ENCODE results near the gene ZBED4. TPM values are rescaled to one million over a fixed set of nuclear protein-coding genes. Genes with fewer than 3 reads are reported as not detected.
A peak's percentile ranks its signal among the peaks of the same experiment; 100 is the strongest.

ZBED4 gene
- total RNA-seq, 2 experiments from 2014 or later = 13.0 to 13.1 TPM

GRCh38 chr22:49917974-49918910 is 64.6 kb downstream of the ZBED4 start, which contains the start of the genes ALG12 and CRELD2:
Gene ALG12, minus strand, starts transcription at chr22:49918438. Its CDS starts 4,673 bp downstream, at chr22:49913765.
Gene CRELD2, plus strand, starts transcription at chr22:49918634. Its CDS starts 136 bp downstream, at chr22:49918770.
- Mint-ChIP-seq H3K4me1 (ENCODE audit: low read depth) (peaks cover 23% of the 10 kb centered on the region), H3K36me3 (ENCODE audit: low read depth) (peaks cover 3% of the 10 kb centered on the region), H3K9me3 (no peaks in the 10 kb centered on the region), H3K4me3 (peak within 1 kb of the TSS; percentile 83), H3K27ac (peak within 1 kb of the TSS; percentile 80), H3K27me3 (ENCODE audit: low read depth) (no peaks in the 10 kb centered on the region)
- CTCF ChIA-PET = no interaction called here
- peak; percentile 98 for DNase-seq
- intact Hi-C loops (cut with micrococcal nuclease) = loop anchor here (1.0 to 5.0 kb wide), 3 partner anchors 13 to 81 kb away; partner anchors contain the start of gene ZBED4

- CTCF ChIA-PET = interaction anchor here (1.1 kb wide), 1 partner anchor 152 kb away, joined by 3 read pairs; no protein-coding TSS in a partner anchor
- Mint-ChIP-seq H3K36me3 (ENCODE audit: low read depth) (no peaks in the 10 kb centered on the region), H3K27ac (no peak overlapping the region), H3K4me3 (peak overlapping the region; percentile 54), H3K27me3 (ENCODE audit: low read depth) (no peaks in the 10 kb centered on the region), H3K4me1 (ENCODE audit: low read depth) (peaks cover 23% of the 10 kb centered on the region), H3K9me3 (no peaks in the 10 kb centered on the region)
- no peak for DNase-seq
- intact Hi-C loops (cut with micrococcal nuclease) = loop anchor here (1.0 to 5.0 kb wide), 3 partner anchors 12 to 82 kb away; partner anchors contain the start of gene ZBED4
These were observed 65.6 kb downstream of the ZBED4 start for GRCh38 chr22:49918911-49919881.

- DNase-seq = no peak
- Mint-ChIP-seq H3K36me3 (ENCODE audit: low read depth) (peaks cover 5% of the 10 kb centered on the region), H3K27me3 (ENCODE audit: low read depth) (no peaks in the 10 kb centered on the region), H3K4me1 (ENCODE audit: low read depth) (peaks cover 31% of the 10 kb centered on the region), H3K9me3 (no peaks in the 10 kb centered on the region), H3K27ac (no peak overlapping the region), H3K4me3 (peak overlapping the region; percentile 25)
- intact Hi-C loops (cut with micrococcal nuclease) = no loop called here
- CTCF ChIA-PET = interaction anchor here (1.2 kb wide), 1 partner anchor 110 kb away, joined by 6 read pairs; no protein-coding TSS in a partner anchor
These were observed 67.2 kb downstream of the ZBED4 start for GRCh38 chr22:49920859-49921258.

- no peaks in the 10 kb centered on the region for H3K9me3 Mint-ChIP-seq
- CTCF ChIA-PET = no interaction called here
- H3K27ac Mint-ChIP-seq = no peak overlapping the region
- no peak overlapping the region for H3K4me3 Mint-ChIP-seq
- peaks cover 5% of the 10 kb centered on the region for H3K36me3 Mint-ChIP-seq (ENCODE audit: low read depth)
- H3K4me1 Mint-ChIP-seq (ENCODE audit: low read depth) = peaks cover 31% of the 10 kb centered on the region
- no peak for DNase-seq
- intact Hi-C loops (cut with micrococcal nuclease) = no loop called here
- no peaks in the 10 kb centered on the region for H3K27me3 Mint-ChIP-seq (ENCODE audit: low read depth)
These were observed 68.0 kb downstream of the ZBED4 start for GRCh38 chr22:49921508-49922278.

GRCh38 chr22:49922484-49922883 is 68.8 kb downstream of the ZBED4 start:
- H3K4me1 Mint-ChIP-seq (ENCODE audit: low read depth) = peaks cover 29% of the 10 kb centered on the region
- peaks cover 7% of the 10 kb centered on the region for H3K36me3 Mint-ChIP-seq (ENCODE audit: low read depth)
- H3K27me3 Mint-ChIP-seq (ENCODE audit: low read depth) = no peaks in the 10 kb centered on the region
- CTCF ChIA-PET = no interaction called here
- DNase-seq = no peak
- H3K9me3 Mint-ChIP-seq = no peaks in the 10 kb centered on the region
- H3K27ac Mint-ChIP-seq = no peak overlapping the region
- intact Hi-C loops (cut with micrococcal nuclease) = no loop called here
- H3K4me3 Mint-ChIP-seq = no peak overlapping the region

- CTCF ChIA-PET = no interaction called here
- no peak overlapping the region for H3K27ac Mint-ChIP-seq
- no peak overlapping the region for H3K4me3 Mint-ChIP-seq
- no peak for DNase-seq
- H3K36me3 Mint-ChIP-seq (ENCODE audit: low read depth) = peaks cover 7% of the 10 kb centered on the region
- intact Hi-C loops (cut with micrococcal nuclease) = no loop called here
- no peaks in the 10 kb centered on the region for H3K9me3 Mint-ChIP-seq
- H3K4me1 Mint-ChIP-seq (ENCODE audit: low read depth) = peaks cover 29% of the 10 kb centered on the region
- H3K27me3 Mint-ChIP-seq (ENCODE audit: low read depth) = no peaks in the 10 kb centered on the region
These were observed 69.3 kb downstream of the ZBED4 start for GRCh38 chr22:49922926-49923325.

GRCh38 chr22:49923445-49923844 is 69.8 kb downstream of the ZBED4 start:
- Mint-ChIP-seq H3K27me3 (ENCODE audit: low read depth) (no peaks in the 10 kb centered on the region), H3K27ac (no peak overlapping the region), H3K4me3 (no peak overlapping the region), H3K4me1 (ENCODE audit: low read depth) (peaks cover 29% of the 10 kb centered on the region), H3K9me3 (no peaks in the 10 kb centered on the region), H3K36me3 (ENCODE audit: low read depth) (peaks cover 7% of the 10 kb centered on the region)
- CTCF ChIA-PET = interaction anchor here (0.7 to 1.2 kb wide), 2 partner anchors 93 to 107 kb away, joined by 3 to 4 read pairs; no protein-coding TSS in a partner anchor
- DNase-seq = no peak
- intact Hi-C loops (cut with micrococcal nuclease) = no loop called here

- Mint-ChIP-seq H3K27me3 (ENCODE audit: low read depth) (no peaks in the 10 kb centered on the region), H3K9me3 (no peaks in the 10 kb centered on the region), H3K36me3 (ENCODE audit: low read depth) (peaks cover 7% of the 10 kb centered on the region), H3K4me3 (no peak overlapping the region), H3K27ac (no peak overlapping the region), H3K4me1 (ENCODE audit: low read depth) (peaks cover 28% of the 10 kb centered on the region)
- no peak for DNase-seq
- CTCF ChIA-PET = interaction anchor here (0.7 to 2.4 kb wide), 4 partner anchors 59 to 156 kb away, joined by 3 to 12 read pairs (median 4); no protein-coding TSS in a partner anchor
- intact Hi-C loops (cut with micrococcal nuclease) = no loop called here
These were observed 70.6 kb downstream of the ZBED4 start for GRCh38 chr22:49924113-49924833.

- peak overlapping the region; percentile 73 for H3K4me3 Mint-ChIP-seq
- CTCF ChIA-PET = interaction anchor here (1.0 to 2.4 kb wide), 5 partner anchors 11 to 158 kb away, joined by 3 to 12 read pairs (median 6); no protein-coding TSS in a partner anchor
- peak overlapping the region; percentile 95 for H3K27ac Mint-ChIP-seq
- peak; percentile 84 for DNase-seq
- no peaks in the 10 kb centered on the region for H3K27me3 Mint-ChIP-seq (ENCODE audit: low read depth)
- intact Hi-C loops (cut with micrococcal nuclease) = loop anchor here (1.0 to 5.0 kb wide), 2 partner anchors 158 to 222 kb away; no protein-coding TSS in a partner anchor
- no peaks in the 10 kb centered on the region for H3K9me3 Mint-ChIP-seq
- H3K36me3 Mint-ChIP-seq (ENCODE audit: low read depth) = peaks cover 7% of the 10 kb centered on the region
- peaks cover 27% of the 10 kb centered on the region for H3K4me1 Mint-ChIP-seq (ENCODE audit: low read depth)
These were observed 72.0 kb downstream of the ZBED4 start for GRCh38 chr22:49925525-49926128.

GRCh38 chr22:49926916-49927315 is 73.3 kb downstream of the ZBED4 start:
- peak overlapping the region; percentile 75 for H3K27ac Mint-ChIP-seq
- CTCF ChIA-PET = interaction anchor here (2.0 kb wide), 1 partner anchor 103 kb away, joined by 6 read pairs; no protein-coding TSS in a partner anchor
- intact Hi-C loops (cut with micrococcal nuclease) = loop anchor here (5.0 kb wide), 1 partner anchor 220 kb away; no protein-coding TSS in a partner anchor
- H3K36me3 Mint-ChIP-seq (ENCODE audit: low read depth) = peaks cover 7% of the 10 kb centered on the region
- DNase-seq = no peak
- no peaks in the 10 kb centered on the region for H3K27me3 Mint-ChIP-seq (ENCODE audit: low read depth)
- no peak overlapping the region for H3K4me3 Mint-ChIP-seq
- peaks cover 38% of the 10 kb centered on the region for H3K4me1 Mint-ChIP-seq (ENCODE audit: low read depth)
- H3K9me3 Mint-ChIP-seq = no peaks in the 10 kb centered on the region

All from activated naive CD4-positive, alpha-beta T cell treated with anti-CD3 and anti-CD28 coated beads for 36 hours (primary cell).